Natural killer cell (primary cell): Measurements from ENCODE around the gene SUMO1. TPM values are rescaled to one million over a fixed set of nuclear protein-coding genes. Genes with fewer than 3 reads are reported as not detected.

Source experiments
- ATAC-seq, 3 donors: fragments of 150-1000 bp in 2 of 3; fragments of 200-7000 bp in 1 of 3; cut with Tn5 transposase; 1 replicate in 1 of 3; 2 replicates in 2 of 3; pipeline ENCODE4 v1.10.0; 2021; ENCODE audit warnings: mild to moderate bottlenecking in 2 of 3, moderate library complexity in 2 of 3
- DNase-seq, 2 donors: peaks; one replicate each; pipeline versions ENCODE4 v3.0.0 to v3.0.0-alpha.2; 2013 to 2021; ENCODE audit warnings: mixed read lengths in 1 of 2
- H3K27ac ChIP-seq: one replicate; pipeline ENCODE4 v1.5.1; 2013; ENCODE audit warnings: mild to moderate bottlenecking, low read length
- H3K27me3 ChIP-seq: one replicate; pipeline ENCODE4 v1.6.1; 2013; ENCODE audit warnings: low read length; ENCODE audit not compliant: control insufficient read depth, insufficient read depth
- H3K36me3 ChIP-seq: one replicate; pipeline ENCODE4 v1.6.1; 2013; ENCODE audit warnings: low read length; ENCODE audit not compliant: control insufficient read depth, insufficient read depth
- H3K4me1 ChIP-seq: one replicate; pipeline ENCODE4 v1.6.1; 2013; ENCODE audit warnings: low read length; ENCODE audit not compliant: control insufficient read depth, insufficient read depth
- H3K4me3 ChIP-seq: one replicate; pipeline ENCODE4 v1.5.1; 2013; ENCODE audit warnings: low read length
- H3K9me3 ChIP-seq: one replicate; pipeline ENCODE4 v1.6.1; 2013; ENCODE audit warnings: low read length; ENCODE audit not compliant: control insufficient read depth, insufficient read depth
- H3K27ac Mint-ChIP-seq, 2 donors: one replicate each; pipeline ENCODE4 v1.8.0; 2022; ENCODE audit warnings: mild to moderate bottlenecking in 2 of 2, mixed read lengths in 2 of 2, moderate library complexity in 1 of 2
- H3K27me3 Mint-ChIP-seq, 2 donors: one replicate each; pipeline ENCODE4 v1.8.0; 2022; ENCODE audit warnings: low read depth in 2 of 2, mixed read lengths in 2 of 2
- H3K36me3 Mint-ChIP-seq: one replicate; pipeline ENCODE4 v1.8.0; 2022; ENCODE audit warnings: mixed read lengths
- H3K4me1 Mint-ChIP-seq, 2 donors: one replicate each; pipeline ENCODE4 v1.8.0; 2022; ENCODE audit warnings: mixed read lengths in 2 of 2
- H3K4me3 Mint-ChIP-seq: one replicate; pipeline ENCODE4 v1.8.0; 2022; ENCODE audit warnings: mild to moderate bottlenecking, moderate library complexity, mixed read lengths
- H3K9me3 Mint-ChIP-seq, 2 donors: one replicate each; pipeline ENCODE4 v1.8.0; 2022; ENCODE audit warnings: mixed read lengths in 2 of 2
- WGBS: methylation state at CpG from one replicate; pipeline ENCODE4 v1.1.7; 2013; ENCODE audit warnings: missing lambda C conversion rate; ENCODE audit not compliant: insufficient coverage; 5-methylcytosine and 5-hydroxymethylcytosine counted together
- intact Hi-C: fragments of 100-400 bp; cut with micrococcal nuclease; formaldehyde crosslinking; loops from one replicate; pipeline ENCODE4 v1.14.2; 2022
- total RNA-seq, 4 donors: library from RNA; stranded (reverse); fragments of 120-200 nt in 1 of 4; gene quantifications; one replicate each; pipeline versions ENCODE4 v1.2.3 to v1.2.4, GENCODE V29; 2013 to 2022
- TF ChIP-seq, protein P1 (sequence below): fragments of 200-600 bp; IDR thresholded peaks from one replicate; pipeline ENCODE4 v1.8.0; 2022; ENCODE audit warnings: antibody characterized with exemption

Gene SUMO1
- total RNA-seq, 3 donors from 2014 or later (not counting 1 experiment from before 2014, with no cell fraction given): 70.1 to 84.1 (median 70.7) TPM

DNA sequence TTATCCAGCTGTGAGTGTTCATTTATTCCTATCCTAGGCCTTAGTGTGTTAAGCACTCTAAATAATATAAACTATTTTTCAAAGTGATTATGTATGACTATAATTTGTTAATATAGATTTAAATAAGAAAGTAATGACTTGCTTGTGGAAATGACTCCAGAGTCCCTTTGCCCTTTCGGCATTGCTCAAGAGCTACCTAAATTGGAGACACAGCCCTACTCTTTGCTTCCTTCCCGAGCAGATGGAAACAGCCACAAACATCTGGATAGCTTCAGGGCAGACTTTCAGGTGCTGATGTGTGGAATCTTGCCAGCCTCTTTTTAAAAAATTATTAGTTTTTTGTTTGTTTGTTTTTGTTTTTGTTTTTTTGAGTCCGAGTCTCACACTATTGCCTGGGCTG lies 44.0 kb downstream of the SUMO1 start:
- no peaks in the 10 kb centered on the region for H3K9me3 ChIP-seq
- no peaks in the 10 kb centered on the region for H3K9me3 Mint-ChIP-seq
- 97% methylated on average over 3 of the region's 3 CpGs for WGBS
- ATAC-seq (no peak), DNase-seq (no peak)
- H3K27ac ChIP-seq: no peak overlapping the region
- peaks cover 4 to 15% of the 10 kb centered on the region in 2 donors for H3K27me3 Mint-ChIP-seq
- no peaks in the 10 kb centered on the region for H3K36me3 Mint-ChIP-seq
- intact Hi-C loops: no loop called here
- H3K27ac Mint-ChIP-seq: no peak overlapping the region
- no peak overlapping the region for H3K4me3 Mint-ChIP-seq
- no peak overlapping the region for H3K4me3 ChIP-seq
- H3K4me1 Mint-ChIP-seq: no peaks in the 10 kb centered on the region
- no peaks in the 10 kb centered on the region for H3K4me1 ChIP-seq
- H3K36me3 ChIP-seq: no peaks in the 10 kb centered on the region
- TF ChIP-seq, protein P1, sequence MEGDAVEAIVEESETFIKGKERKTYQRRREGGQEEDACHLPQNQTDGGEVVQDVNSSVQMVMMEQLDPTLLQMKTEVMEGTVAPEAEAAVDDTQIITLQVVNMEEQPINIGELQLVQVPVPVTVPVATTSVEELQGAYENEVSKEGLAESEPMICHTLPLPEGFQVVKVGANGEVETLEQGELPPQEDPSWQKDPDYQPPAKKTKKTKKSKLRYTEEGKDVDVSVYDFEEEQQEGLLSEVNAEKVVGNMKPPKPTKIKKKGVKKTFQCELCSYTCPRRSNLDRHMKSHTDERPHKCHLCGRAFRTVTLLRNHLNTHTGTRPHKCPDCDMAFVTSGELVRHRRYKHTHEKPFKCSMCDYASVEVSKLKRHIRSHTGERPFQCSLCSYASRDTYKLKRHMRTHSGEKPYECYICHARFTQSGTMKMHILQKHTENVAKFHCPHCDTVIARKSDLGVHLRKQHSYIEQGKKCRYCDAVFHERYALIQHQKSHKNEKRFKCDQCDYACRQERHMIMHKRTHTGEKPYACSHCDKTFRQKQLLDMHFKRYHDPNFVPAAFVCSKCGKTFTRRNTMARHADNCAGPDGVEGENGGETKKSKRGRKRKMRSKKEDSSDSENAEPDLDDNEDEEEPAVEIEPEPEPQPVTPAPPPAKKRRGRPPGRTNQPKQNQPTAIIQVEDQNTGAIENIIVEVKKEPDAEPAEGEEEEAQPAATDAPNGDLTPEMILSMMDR: no peak
- H3K27me3 ChIP-seq: no peaks in the 10 kb centered on the region

DNA sequence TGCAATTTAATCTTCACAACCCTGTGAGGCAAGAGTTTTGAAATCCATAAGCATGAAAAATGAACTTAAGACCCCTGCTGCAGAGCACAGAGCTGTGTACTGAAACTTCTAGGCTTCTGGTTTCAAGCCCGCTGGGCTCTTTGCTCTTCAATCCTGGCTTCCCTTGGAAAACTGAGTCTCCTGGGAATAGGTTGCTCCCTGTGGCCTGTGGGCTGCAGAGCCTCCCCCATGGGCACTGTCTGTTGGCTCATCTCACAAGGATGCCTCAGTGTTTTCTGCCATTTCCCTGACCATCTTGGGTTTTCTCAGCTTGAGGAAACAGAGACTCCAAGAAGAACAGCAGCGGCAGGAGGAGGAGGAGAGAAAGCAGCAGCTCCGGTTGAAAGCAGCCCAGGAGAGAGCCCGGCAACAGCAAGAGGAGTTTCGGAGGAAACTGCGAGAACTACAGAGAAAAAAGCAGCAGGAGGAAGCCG lies 44.5 kb downstream of the SUMO1 start:
- no peak for ATAC-seq
- no peak for DNase-seq
- Mint-ChIP-seq H3K9me3 (no peaks in the 10 kb centered on the region), H3K4me1 (no peaks in the 10 kb centered on the region), H3K36me3 (no peaks in the 10 kb centered on the region), H3K27me3 (peaks cover 4 to 15% of the 10 kb centered on the region in 2 donors), H3K4me3 (no peak overlapping the region), H3K27ac (no peak overlapping the region)
- Histone ChIP-seq H3K4me1 (no peaks in the 10 kb centered on the region), H3K27ac (no peak overlapping the region), H3K9me3 (no peaks in the 10 kb centered on the region), H3K27me3 (no peaks in the 10 kb centered on the region), H3K4me3 (no peak overlapping the region), H3K36me3 (no peaks in the 10 kb centered on the region)
- TF ChIP-seq, protein P1: no peak
- 94% methylated on average over 7 of the region's 7 CpGs for WGBS
- intact Hi-C loops: no loop called here

DNA sequence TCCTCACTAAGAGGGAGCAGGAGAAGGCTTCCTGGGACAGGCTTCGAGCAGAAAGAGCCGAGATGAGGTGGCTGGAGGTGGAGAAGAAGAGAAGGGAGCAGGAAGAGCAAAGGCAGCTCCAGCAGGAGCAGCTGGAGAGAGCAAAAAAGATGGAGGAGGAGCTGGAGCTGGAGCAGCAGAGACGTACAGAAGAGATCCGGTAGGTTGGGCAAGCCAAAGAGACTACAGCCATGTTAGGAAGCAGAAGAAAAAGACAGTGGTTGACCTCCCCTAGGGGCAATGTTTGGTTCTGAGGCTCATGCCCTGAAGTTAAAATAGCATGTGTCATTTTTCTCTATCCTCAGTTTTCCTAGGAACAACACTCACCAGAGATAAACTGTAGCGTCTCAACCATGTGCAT lies 45.1 kb downstream of the SUMO1 start:
- H3K4me3 ChIP-seq: no peak overlapping the region
- H3K9me3 ChIP-seq: no peaks in the 10 kb centered on the region
- Mint-ChIP-seq H3K4me3 (no peak overlapping the region), H3K9me3 (no peaks in the 10 kb centered on the region), H3K4me1 (no peaks in the 10 kb centered on the region), H3K36me3 (no peaks in the 10 kb centered on the region), H3K27ac (no peak overlapping the region), H3K27me3 (peaks cover 4 to 15% of the 10 kb centered on the region in 2 donors)
- no peak overlapping the region for H3K27ac ChIP-seq
- no peak for ATAC-seq
- no peak for DNase-seq
- 92% methylated on average over 5 of the region's 5 CpGs for WGBS
- no peaks in the 10 kb centered on the region for H3K27me3 ChIP-seq
- intact Hi-C loops: no loop called here
- H3K36me3 ChIP-seq: no peaks in the 10 kb centered on the region
- TF ChIP-seq, protein P1: no peak
- no peaks in the 10 kb centered on the region for H3K4me1 ChIP-seq

DNA sequence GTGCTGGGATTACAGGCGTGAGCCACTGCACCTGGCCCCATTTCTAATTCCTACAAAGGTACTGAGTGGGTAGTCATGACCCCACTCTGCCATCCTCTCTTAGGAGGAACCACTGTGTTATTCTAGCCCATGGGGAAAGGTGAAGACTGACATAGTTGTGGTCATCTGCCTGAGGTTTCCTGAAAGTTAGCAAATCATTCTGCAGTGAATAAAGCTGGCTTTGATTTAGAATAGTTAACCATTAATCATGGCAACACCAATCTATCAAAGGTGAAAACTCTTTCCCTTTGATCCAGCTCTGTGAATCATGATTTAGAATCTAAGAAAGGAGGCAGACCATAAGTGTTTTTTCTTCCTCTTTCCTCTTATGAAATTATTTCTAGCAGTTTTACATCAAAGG lies 50.8 kb downstream of the SUMO1 start:
- ATAC-seq (no peak), DNase-seq (no peak)
- Mint-ChIP-seq H3K27ac (no peak overlapping the region), H3K4me1 (no peaks in the 10 kb centered on the region), H3K36me3 (no peaks in the 10 kb centered on the region), H3K9me3 (no peaks in the 10 kb centered on the region), H3K4me3 (no peak overlapping the region), H3K27me3 (peaks cover 3 to 20% of the 10 kb centered on the region in 2 donors)
- TF ChIP-seq, protein P1: no peak
- Histone ChIP-seq H3K9me3 (no peaks in the 10 kb centered on the region), H3K27ac (no peak overlapping the region), H3K4me3 (no peak overlapping the region), H3K4me1 (no peaks in the 10 kb centered on the region), H3K36me3 (no peaks in the 10 kb centered on the region), H3K27me3 (no peaks in the 10 kb centered on the region)
- WGBS: 89% methylated on average over 1 of the region's 1 CpG
- intact Hi-C loops: no loop called here
